Parathyroid adenoma (tissue), 2 donors: ENCODE results near the gene ZG16.
A peak's percentile ranks its signal among the peaks of the same experiment; 100 is the strongest.

Experiments
- H2AFZ ChIP-seq: fragments of 300-600 bp; sonication (generic); one replicate; pipeline ENCODE4 v1.7.0; 2017; ENCODE audit warnings: antibody characterized with exemption, mild to moderate bottlenecking
- H3K27ac ChIP-seq: fragments of 300-600 bp; sonication (generic); one replicate; pipeline ENCODE4 v1.7.0; 2017
- H3K27me3 ChIP-seq: fragments of 300-600 bp; sonication (generic); one replicate; pipeline ENCODE4 v1.7.0; 2017; ENCODE audit warnings: low read length; ENCODE audit not compliant: control insufficient read depth, insufficient read depth
- H3K36me3 ChIP-seq: fragments of 300-600 bp; sonication (generic); one replicate; pipeline ENCODE4 v1.7.0; 2017; ENCODE audit warnings: low read length; ENCODE audit not compliant: control insufficient read depth, insufficient read depth
- H3K4me1 ChIP-seq: fragments of 300-600 bp; sonication (generic); one replicate; pipeline ENCODE4 v1.7.0; 2017; ENCODE audit warnings: control low read depth
- H3K4me2 ChIP-seq: fragments of 300-600 bp; sonication (generic); one replicate; pipeline ENCODE4 v1.7.0; 2017; ENCODE audit warnings: low read length
- H3K4me3 ChIP-seq: fragments of 300-600 bp; sonication (generic); one replicate; pipeline ENCODE4 v1.7.0; 2017; ENCODE audit warnings: low read depth, low read length
- H3K79me2 ChIP-seq: fragments of 300-600 bp; sonication (generic); one replicate; pipeline ENCODE4 v1.7.0; 2017; ENCODE audit warnings: control low read depth
- H3K9ac ChIP-seq: fragments of 300-600 bp; sonication (generic); one replicate; pipeline ENCODE4 v1.7.0; 2017; ENCODE audit warnings: mild to moderate bottlenecking
- H3K9me3 ChIP-seq: fragments of 300-600 bp; sonication (generic); one replicate; pipeline ENCODE4 v1.7.0; 2017; ENCODE audit warnings: low read length; ENCODE audit not compliant: control insufficient read depth
- CTCF ChIP-seq: fragments of 300-600 bp; sonication (generic); IDR thresholded peaks from one replicate; pipeline ENCODE4 v1.7.0; 2017; ENCODE audit warnings: antibody characterized with exemption, mild to moderate bottlenecking
- donor health status: primary hyperparathyroidism.

Gene ZG16

DNA sequence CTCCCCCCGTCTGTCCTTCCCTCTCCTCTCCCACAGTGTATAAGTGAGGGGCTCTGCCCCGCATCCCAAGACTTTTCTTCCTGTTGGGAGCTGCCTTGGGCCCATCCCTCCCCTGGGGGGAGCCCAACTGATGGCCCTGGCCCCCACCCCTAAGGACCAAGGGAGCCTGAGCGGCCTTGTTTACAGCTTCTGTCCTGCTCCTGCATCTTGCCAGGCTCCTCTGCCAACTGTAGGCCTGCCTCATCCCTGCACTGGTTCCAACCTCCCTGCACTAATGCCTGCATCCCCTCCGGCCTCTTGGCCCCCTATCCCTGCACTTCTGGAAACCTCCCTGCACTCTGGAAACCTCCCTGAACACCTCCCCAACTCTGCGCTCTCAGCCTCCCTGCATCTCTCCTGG is 36.5 kb downstream of the ZG16 start:
- Histone ChIP-seq H3K4me1 (peaks cover 21% of the 10 kb centered on the region), H3K27ac (no peak overlapping the region)

DNA sequence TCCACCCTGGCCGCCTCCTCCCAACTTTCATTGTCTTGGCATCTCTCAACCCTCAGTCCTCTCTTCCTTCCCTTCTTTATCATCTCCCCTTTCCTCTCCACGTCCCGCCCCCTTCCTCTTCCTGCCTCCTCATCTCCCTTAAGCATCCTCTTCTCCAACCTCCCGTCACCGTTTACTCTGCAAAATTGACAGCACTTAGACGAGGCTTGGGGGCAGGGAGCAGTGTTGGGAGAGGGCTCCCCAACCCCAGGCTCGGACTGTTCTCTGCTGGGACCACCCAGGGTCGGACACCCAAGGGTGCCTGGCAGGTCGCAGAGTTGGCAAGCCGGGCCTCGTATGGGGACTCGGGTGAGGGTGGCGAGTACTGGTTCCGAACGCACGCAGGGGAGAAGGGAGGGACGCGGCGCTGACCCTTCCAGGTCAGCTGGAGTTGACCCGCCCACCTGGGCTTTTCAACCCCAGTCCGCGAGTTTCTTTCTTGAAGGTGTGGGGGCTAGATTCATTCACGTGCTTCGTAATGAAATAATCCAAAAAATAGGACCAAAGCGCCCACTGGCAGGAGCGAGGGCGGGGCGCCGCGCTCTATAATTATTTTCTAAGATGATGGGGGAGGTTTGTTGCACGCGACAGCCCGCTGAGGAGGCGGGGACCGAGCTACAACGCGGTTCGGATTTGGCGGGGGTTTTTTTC is 37.1 kb downstream of the ZG16 start:
- peaks cover 21% of the 10 kb centered on the region for H3K4me1 ChIP-seq
- peaks cover 17% of the 10 kb centered on the region for H3K79me2 ChIP-seq
- peak overlapping the region; percentile 46 for H3K4me3 ChIP-seq
- H3K27ac ChIP-seq, result peak overlapping the region; percentile 95
- H3K4me2 ChIP-seq, result peak overlapping the region; percentile 80
- no peak for TF ChIP-seq CTCF
- H3K27me3 ChIP-seq, result no peaks in the 10 kb centered on the region
- no peak overlapping the region for H3K9ac ChIP-seq
- H3K9me3 ChIP-seq, result no peaks in the 10 kb centered on the region
- peak overlapping the region; percentile 77 for H2AFZ ChIP-seq
- no peaks in the 10 kb centered on the region for H3K36me3 ChIP-seq

More for the DNA sequence above, 36.5 kb downstream of the ZG16 start:
- peak overlapping the region; percentile 80 for H3K4me2 ChIP-seq
- H2AFZ ChIP-seq, result no peak overlapping the region
- TF ChIP-seq CTCF, result no peak
- H3K79me2 ChIP-seq, result peaks cover 17% of the 10 kb centered on the region
- no peaks in the 10 kb centered on the region for H3K36me3 ChIP-seq
- H3K4me3 ChIP-seq, result peak overlapping the region; percentile 46
- no peak overlapping the region for H3K9ac ChIP-seq
- H3K9me3 ChIP-seq, result no peaks in the 10 kb centered on the region
- no peaks in the 10 kb centered on the region for H3K27me3 ChIP-seq

DNA sequence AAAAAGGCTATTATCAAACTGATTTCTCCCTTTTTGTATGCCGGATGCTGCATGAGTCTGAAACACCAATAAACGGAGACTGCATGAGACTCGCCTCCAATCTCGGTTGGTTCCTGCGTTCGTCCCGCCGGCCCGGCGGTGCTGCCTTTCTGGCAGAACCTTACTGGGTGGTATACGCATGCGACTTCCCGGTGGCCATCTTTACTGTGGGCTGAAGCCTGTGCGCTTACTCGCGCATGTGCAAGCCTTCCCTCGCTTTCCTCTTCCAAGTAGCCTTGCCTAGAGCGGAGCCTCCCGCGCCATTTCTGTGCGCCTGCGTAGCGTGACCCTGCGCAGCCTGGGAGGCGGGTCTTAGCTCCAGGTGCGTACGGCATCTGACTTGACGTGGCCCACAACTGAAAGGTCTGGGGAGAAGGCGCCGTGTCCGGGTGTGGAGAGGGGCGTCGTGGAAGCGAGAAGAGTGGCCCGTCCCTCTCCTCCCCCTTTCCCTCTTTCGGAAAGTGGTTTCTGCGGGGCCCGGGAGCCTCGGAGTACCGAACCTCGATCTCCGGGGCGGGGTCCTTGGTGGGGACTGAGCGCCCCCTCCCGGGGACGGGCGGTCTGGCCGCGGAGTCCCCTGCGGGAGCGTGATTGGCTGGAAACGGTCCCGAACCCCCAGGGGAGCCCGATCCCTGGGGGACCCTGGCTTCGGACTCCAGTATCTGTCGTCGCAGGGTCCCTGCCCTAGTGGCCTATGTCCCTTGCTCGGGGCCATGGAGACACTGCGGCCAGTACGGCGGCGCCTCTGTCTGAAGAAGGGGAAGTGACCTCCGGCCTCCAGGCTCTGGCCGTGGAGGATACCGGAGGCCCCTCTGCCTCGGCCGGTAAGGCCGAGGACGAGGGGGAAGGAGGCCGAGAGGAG is 38.0 kb downstream of the ZG16 start, which contains the start of gene PAGR1:
Gene PAGR1, plus strand, starts transcription at position 360 of the 901 bp plus-strand sequence. Its CDS starts 374 bp downstream, at position 734.
- H3K27ac ChIP-seq, result peak within 1 kb of the TSS; percentile 95
- H2AFZ ChIP-seq, result peak within 1 kb of the TSS; percentile 96
- H3K4me2 ChIP-seq, result peak within 1 kb of the TSS; percentile 89
- H3K79me2 ChIP-seq, result peaks cover 17% of the 10 kb centered on the region
- H3K36me3 ChIP-seq, result no peaks in the 10 kb centered on the region
- H3K9ac ChIP-seq, result peak within 1 kb of the TSS; percentile 47
- H3K9me3 ChIP-seq, result no peaks in the 10 kb centered on the region
- no peaks in the 10 kb centered on the region for H3K27me3 ChIP-seq
- peaks cover 13% of the 10 kb centered on the region for H3K4me1 ChIP-seq
- TF ChIP-seq CTCF, result peak; percentile 93
- peak within 1 kb of the TSS; percentile 89 for H3K4me3 ChIP-seq

DNA sequence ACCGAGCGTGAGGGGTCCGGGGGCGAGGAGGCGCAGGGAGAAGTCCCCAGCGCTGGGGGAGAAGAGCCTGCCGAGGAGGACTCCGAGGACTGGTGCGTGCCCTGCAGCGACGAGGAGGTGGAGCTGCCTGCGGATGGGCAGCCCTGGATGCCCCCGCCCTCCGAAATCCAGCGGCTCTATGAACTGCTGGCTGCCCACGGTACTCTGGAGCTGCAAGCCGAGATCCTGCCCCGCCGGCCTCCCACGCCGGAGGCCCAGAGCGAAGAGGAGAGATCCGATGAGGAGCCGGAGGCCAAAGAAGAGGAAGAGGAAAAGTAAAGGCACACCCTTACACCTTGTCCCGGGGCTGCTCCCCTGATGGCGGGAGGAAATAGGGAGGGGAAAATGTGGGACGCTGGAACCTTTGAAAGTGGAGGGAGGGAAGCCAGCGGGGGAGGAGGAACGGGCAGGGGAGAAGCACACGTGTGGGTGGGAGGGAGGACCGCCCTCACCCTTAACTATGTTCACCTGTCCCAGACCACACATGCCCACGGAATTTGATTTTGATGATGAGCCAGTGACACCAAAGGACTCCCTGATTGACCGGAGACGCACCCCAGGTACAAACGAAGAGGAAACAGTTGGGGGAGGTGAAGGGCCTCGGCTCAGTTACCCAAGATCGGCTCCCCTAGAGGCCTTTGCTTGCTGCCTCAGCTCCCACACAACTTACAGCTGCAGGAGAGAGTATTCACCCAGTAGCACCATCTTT is 38.8 kb downstream of the ZG16 start:
- H3K36me3 ChIP-seq, result no peaks in the 10 kb centered on the region
- TF ChIP-seq CTCF, result no peak
- no peaks in the 10 kb centered on the region for H3K9me3 ChIP-seq
- H3K4me2 ChIP-seq, result peak overlapping the region; percentile 89
- H3K27ac ChIP-seq, result peak overlapping the region; percentile 95
- H3K27me3 ChIP-seq, result no peaks in the 10 kb centered on the region
- H3K4me3 ChIP-seq, result peak overlapping the region; percentile 89
- H2AFZ ChIP-seq, result peak overlapping the region; percentile 96
- H3K79me2 ChIP-seq, result peaks cover 17% of the 10 kb centered on the region
- peaks cover 18% of the 10 kb centered on the region for H3K4me1 ChIP-seq
- H3K9ac ChIP-seq, result peak overlapping the region; percentile 47
